MCF 10A (cell line): ENCODE measurements around the gene KCNK4. TPM values are rescaled to one million over a fixed set of nuclear protein-coding genes. Genes with fewer than 3 reads are reported as not detected.

Experiments used
- BruUV-seq: library from RNA; stranded (reverse); fragments of 400-500 nt; replicated peaks from 2 replicates; lab custom pipeline; 2021; lab: Mats Ljungman, UMichigan
- CTCF ChIA-PET: fragments of 300-600 bp; sonication (Branson Sonifier 250); formaldehyde crosslinking; extraction: SDS; loops from one replicate; lab custom pipeline; 2021; ENCODE audit warnings: antibody characterized with exemption, inconsistent platforms; lab: Yijun Ruan, JAX
- POLR2A ChIA-PET: fragments of 300-600, 350-650 bp; sonication (Branson Sonifier 250); formaldehyde crosslinking; extraction: SDS; loops from one replicate; lab custom pipeline; 2020; ENCODE audit warnings: antibody characterized with exemption, inconsistent platforms; lab: Yijun Ruan, JAX
- DNase-seq: peaks from one replicate; pipeline ENCODE4 v3.0.0-alpha.2; 2018; ENCODE audit not compliant: unreplicated experiment
- H3K27ac Mint-ChIP-seq: one replicate; pipeline ENCODE4 v1.8.0; 2022; ENCODE audit warnings: mild to moderate bottlenecking, low read depth, mixed read lengths; ENCODE audit not compliant: unreplicated experiment
- H3K27me3 Mint-ChIP-seq: one replicate; pipeline ENCODE4 v1.8.0; 2022; ENCODE audit warnings: mixed read lengths; ENCODE audit not compliant: insufficient read depth, unreplicated experiment
- H3K36me3 Mint-ChIP-seq: one replicate; pipeline ENCODE4 v1.8.0; 2022; ENCODE audit warnings: mild to moderate bottlenecking, moderate library complexity, mixed read lengths; ENCODE audit not compliant: insufficient read depth, unreplicated experiment
- H3K4me1 Mint-ChIP-seq: one replicate; pipeline ENCODE4 v1.8.0; 2022; ENCODE audit warnings: mixed read lengths; ENCODE audit not compliant: insufficient read depth, unreplicated experiment
- H3K4me3 Mint-ChIP-seq: one replicate; pipeline ENCODE4 v1.8.0; 2022; ENCODE audit warnings: mild to moderate bottlenecking, moderate library complexity, mixed read lengths; ENCODE audit not compliant: unreplicated experiment
- H3K9me3 Mint-ChIP-seq: one replicate; pipeline ENCODE4 v1.8.0; 2022; ENCODE audit warnings: mixed read lengths; ENCODE audit not compliant: unreplicated experiment
- CTCF ChIP-seq: fragments of 200-600 bp; IDR thresholded peaks from one replicate; pipeline ENCODE4 v1.8.0; 2022; ENCODE audit warnings: antibody characterized with exemption, mild to moderate bottlenecking; ENCODE audit not compliant: unreplicated experiment
- intact Hi-C: fragments of 100-400 bp; cut with micrococcal nuclease; formaldehyde crosslinking; loops from 2 replicates; pipeline ENCODE4 v1.14.1; 2022
- total RNA-seq: library from RNA; stranded (reverse); gene quantifications from 2 replicates; pipeline ENCODE4 v1.2.3, GENCODE V29; 2022

Gene KCNK4
- total RNA-seq, 1 experiment from 2014 or later = not detected

- peaks cover 9% of the 10 kb centered on the region for H3K4me1 Mint-ChIP-seq
- intact Hi-C loops = no loop called here
- ChIA-PET POLR2A (interaction anchor here (1.7 kb wide), 1 partner anchor 8 kb away, joined by 6 read pairs; no protein-coding TSS in a partner anchor), CTCF (interaction anchor here (1.3 to 3.3 kb wide), 3 partner anchors 12 to 42 kb away, joined by 5 to 14 read pairs (median 12); partner anchors contain the start of gene PLCB3)
- TF ChIP-seq CTCF = no peak
- H3K27me3 Mint-ChIP-seq = no peaks in the 10 kb centered on the region
- no peak overlapping the region for H3K4me3 Mint-ChIP-seq
- no TSS peak for BruUV-seq
- DNase-seq = no peak
- H3K36me3 Mint-ChIP-seq = peaks cover 56% of the 10 kb centered on the region
- no peak overlapping the region for H3K27ac Mint-ChIP-seq
- no peaks in the 10 kb centered on the region for H3K9me3 Mint-ChIP-seq
These were observed 28.7 kb upstream of the KCNK4 start for GRCh38 chr11:64262271-64263002.

DNA sequence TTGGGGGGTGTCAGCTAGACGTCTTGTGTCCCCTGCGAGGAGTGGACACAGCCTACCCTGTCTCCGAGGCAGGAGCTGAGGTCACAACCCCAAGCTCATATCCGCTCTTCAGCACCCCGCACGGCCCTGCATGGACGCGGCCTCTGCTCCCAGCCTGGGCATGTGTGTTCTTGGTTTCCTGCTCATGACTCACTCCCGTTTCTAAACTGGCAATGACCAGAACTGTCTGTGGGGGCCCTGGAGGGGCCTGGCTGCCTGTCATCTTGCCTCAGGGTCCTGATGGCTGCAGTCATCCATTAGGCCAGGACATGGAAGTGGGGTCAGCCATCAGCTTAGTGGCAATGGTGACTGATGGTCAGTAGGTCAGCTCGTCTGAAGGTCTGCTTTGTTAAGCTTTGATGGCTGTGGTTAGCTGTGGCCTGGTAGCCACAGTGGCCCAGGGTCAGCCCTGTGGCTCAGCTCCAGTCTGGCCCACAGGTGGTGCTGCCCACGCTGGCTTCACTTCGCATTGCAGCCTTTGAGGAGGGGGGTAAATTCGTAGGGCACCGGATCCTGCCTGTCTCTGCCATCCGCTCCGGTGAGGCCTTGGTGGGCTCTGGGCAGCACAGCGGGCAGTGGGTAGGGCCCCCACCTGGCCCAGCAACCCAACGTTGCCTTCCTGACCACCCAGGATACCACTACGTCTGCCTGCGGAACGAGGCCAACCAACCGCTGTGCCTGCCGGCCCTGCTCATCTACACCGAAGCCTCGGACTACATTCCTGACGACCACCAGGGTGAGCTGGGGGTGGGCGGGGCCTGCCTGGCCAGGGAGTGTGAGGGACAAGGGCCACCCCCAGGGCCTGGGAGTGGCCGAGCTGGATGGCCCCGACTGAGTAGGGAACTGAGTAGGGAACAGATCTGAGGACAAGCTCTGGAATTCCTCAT is 27.8 kb upstream of the KCNK4 start:
- Mint-ChIP-seq H3K4me1 (peaks cover 13% of the 10 kb centered on the region), H3K9me3 (no peaks in the 10 kb centered on the region), H3K36me3 (peaks cover 58% of the 10 kb centered on the region), H3K27me3 (no peaks in the 10 kb centered on the region), H3K4me3 (no peak overlapping the region), H3K27ac (no peak overlapping the region)
- CTCF ChIA-PET = interaction anchor here (0.6 to 3.3 kb wide), 6 partner anchors 9 to 617 kb away, joined by 3 to 14 read pairs (median 4); partner anchors contain the start of gene PLCB3
- BruUV-seq = no TSS peak
- intact Hi-C loops = no loop called here
- no peak for TF ChIP-seq CTCF
- POLR2A ChIA-PET = no interaction called here
- peak; percentile 42 for DNase-seq

DNA sequence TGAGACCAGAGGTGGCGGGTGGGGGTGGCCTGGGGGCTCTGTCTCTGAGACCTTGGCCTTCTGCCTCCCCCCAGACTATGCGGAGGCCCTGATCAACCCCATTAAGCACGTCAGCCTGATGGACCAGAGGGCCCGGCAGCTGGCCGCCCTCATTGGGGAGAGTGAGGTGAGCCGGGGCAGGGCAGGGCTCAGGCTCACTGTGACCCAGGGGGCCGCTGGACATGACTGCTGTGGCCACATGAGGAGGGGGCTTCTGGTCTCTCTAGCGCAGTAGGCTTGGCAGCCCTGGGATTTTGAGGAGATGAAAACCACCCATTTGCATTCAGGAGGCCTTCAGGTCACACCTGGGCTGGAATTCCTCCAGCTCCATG is 27.2 kb upstream of the KCNK4 start:
- no peak for DNase-seq
- peaks cover 20% of the 10 kb centered on the region for H3K4me1 Mint-ChIP-seq
- H3K36me3 Mint-ChIP-seq = peaks cover 58% of the 10 kb centered on the region
- CTCF ChIA-PET = interaction anchor here (0.6 to 3.3 kb wide), 6 partner anchors 10 to 616 kb away, joined by 3 to 14 read pairs (median 4); partner anchors contain the start of gene PLCB3
- no peak overlapping the region for H3K4me3 Mint-ChIP-seq
- POLR2A ChIA-PET = interaction anchor here (0.7 kb wide), 1 partner anchor 23 kb away, joined by 3 read pairs; the partner anchor contains the start of gene FKBP2
- intact Hi-C loops = no loop called here
- no peaks in the 10 kb centered on the region for H3K27me3 Mint-ChIP-seq
- no peaks in the 10 kb centered on the region for H3K9me3 Mint-ChIP-seq
- no TSS peak for BruUV-seq
- TF ChIP-seq CTCF = no peak
- H3K27ac Mint-ChIP-seq = no peak overlapping the region
